HG02970 (cell line): Measurements from ENCODE around the gene SLC16A1.
"Not testable (repeated sequence)": the region's sequence is repeated elsewhere in the genome, so short reads cannot be mapped to it uniquely, and the experiment has no call there.

Experiments
- ATAC-seq: cut with Tn5 transposase; IDR thresholded peaks from one replicate; pipeline ENCODE4 v1.9.1; 2021; ENCODE audit warnings: mild to moderate bottlenecking, moderate library complexity, moderate number of reproducible peaks; ENCODE audit not compliant: unreplicated experiment, low FRiP score

The SLC16A1 gene

GRCh38 chr1:112889052-112889768 is 66.8 kb downstream of the SLC16A1 start:
- ATAC-seq: no peak

GRCh38 chr1:112888630-112889029 is 67.4 kb downstream of the SLC16A1 start:
- ATAC-seq: no peak

- ATAC-seq: no peak
Observed at GRCh38 chr1:112887599-112888283, 68.3 kb downstream of the SLC16A1 start.

GRCh38 chr1:112884996-112885395 is 71.0 kb downstream of the SLC16A1 start:
- ATAC-seq: not testable (repeated sequence)

GRCh38 chr1:112882271-112882744 is 73.7 kb downstream of the SLC16A1 start:
- no peak for ATAC-seq

GRCh38 chr1:112881742-112882127 is 74.3 kb downstream of the SLC16A1 start:
- ATAC-seq: no peak

- no peak for ATAC-seq
Observed at GRCh38 chr1:112879834-112880233, 76.2 kb downstream of the SLC16A1 start.

- no peak for ATAC-seq
Observed at GRCh38 chr1:112878321-112878720, 77.7 kb downstream of the SLC16A1 start.

GRCh38 chr1:112877750-112878149 is 78.2 kb downstream of the SLC16A1 start:
- ATAC-seq: no peak

- ATAC-seq: no peak
Observed at GRCh38 chr1:112876315-112876714, 79.7 kb downstream of the SLC16A1 start.

- ATAC-seq: no peak
Observed at GRCh38 chr1:112872551-112872962, 83.4 kb downstream of the SLC16A1 start.

GRCh38 chr1:112870887-112871646 is 84.9 kb downstream of the SLC16A1 start:
- ATAC-seq: no peak

- ATAC-seq: no peak
Observed at GRCh38 chr1:112869895-112870294, 86.1 kb downstream of the SLC16A1 start.

GRCh38 chr1:112868191-112868590 is 87.8 kb downstream of the SLC16A1 start:
- ATAC-seq: no peak

- ATAC-seq: no peak
Observed at GRCh38 chr1:112866981-112867380, 89.0 kb downstream of the SLC16A1 start.

GRCh38 chr1:112866151-112866550 is 89.8 kb downstream of the SLC16A1 start:
- ATAC-seq: no peak

GRCh38 chr1:112862753-112863426 is 93.1 kb downstream of the SLC16A1 start:
- ATAC-seq: no peak
